LHCN-M2 (cell line): ENCODE measurements around the gene KIRREL3. TPM values are rescaled to one million over a fixed set of nuclear protein-coding genes. Genes with fewer than 3 reads are reported as not detected.
A peak's percentile ranks its signal among the peaks of the same experiment; 100 is the strongest.

ENCODE experiments used
- DNase-seq: peaks from one replicate; pipeline ENCODE4 v3.0.0-alpha.2; 2012; ENCODE audit warnings: low read depth
- total RNA-seq: library from RNA; depleted of rRNA; stranded (reverse); fragments of >200 nt; gene quantifications from 2 replicates; pipeline ENCODE4 v1.2.3, GENCODE V29; 2014

The KIRREL3 gene
- total RNA-seq, 1 experiment from 2014 or later: 2.1 TPM

DNA sequence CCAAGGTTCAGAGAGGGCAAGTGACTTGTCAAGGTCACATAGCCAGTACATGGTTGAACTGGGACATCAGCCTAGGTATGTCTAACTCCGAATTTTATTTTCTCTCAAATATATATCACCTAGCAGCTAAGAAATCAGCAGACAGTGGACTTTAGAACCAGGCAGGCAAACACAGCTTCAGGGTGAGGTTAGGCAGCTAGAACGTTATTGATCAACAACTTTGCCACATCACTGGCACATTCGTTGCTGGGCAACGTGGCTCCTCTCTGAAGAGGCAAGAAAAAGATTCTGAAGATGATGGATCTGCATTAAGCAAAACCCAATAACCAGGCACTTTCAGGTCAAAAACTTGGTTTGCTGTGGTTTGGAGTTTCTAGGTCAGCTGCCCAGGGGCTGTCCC is 258.0 kb downstream of the KIRREL3 start:
- no peak for DNase-seq

DNA sequence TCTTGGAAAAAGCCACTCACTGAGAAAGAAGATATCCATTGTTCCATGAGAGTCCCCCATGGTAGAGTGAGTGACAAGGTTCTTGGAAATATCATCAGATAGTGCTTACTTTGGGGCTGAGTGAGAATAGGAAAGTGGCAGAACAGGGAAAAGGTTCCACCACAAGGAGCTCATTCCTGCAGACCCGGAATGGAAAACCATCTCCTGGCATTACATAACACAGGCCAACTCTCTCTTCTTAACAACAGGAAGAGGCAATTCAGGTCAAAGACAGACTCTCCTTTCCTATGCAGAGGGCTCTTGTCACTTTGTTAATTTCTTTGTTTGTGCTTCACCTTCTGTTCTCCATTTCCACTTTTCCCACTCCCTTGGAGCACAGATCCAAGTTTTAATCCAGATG is 259.7 kb downstream of the KIRREL3 start:
- DNase-seq: no peak

GRCh38 chr11:126739499-126740145 is 260.9 kb downstream of the KIRREL3 start:
- no peak for DNase-seq

DNA sequence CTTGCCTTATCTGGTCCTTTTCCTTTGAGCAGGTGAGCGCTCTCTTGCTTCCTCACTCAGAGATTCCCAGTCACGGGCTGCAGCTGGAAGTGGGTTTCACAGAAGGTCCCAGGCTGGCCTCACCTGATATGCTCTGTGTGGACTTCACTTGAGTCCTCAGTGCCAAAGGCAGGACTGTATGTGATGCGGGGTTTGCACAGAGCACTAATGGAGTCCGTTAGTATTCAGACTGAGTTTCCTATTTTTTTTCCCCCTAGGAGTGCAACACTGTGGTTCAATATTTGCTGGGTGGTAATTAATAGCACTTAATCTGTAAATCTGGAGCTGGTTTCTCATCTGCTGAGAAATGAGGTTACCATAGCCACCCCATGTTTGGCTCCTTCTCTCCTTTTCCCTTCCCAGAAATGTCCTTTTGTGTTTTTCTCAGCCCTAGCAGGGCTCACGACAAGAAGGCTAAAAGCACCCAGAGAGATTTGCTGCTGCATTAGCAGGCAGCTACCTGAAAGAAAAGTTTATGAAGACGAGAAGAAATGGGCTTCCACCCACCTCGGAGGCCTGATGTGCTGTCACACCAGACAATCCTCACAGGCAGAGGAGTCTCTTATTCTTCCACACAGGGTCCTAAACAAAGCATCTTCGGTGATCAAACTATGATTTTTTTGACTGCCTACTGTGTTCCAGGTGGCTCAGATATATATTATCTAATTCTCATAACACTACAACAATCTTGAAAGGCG is 262.1 kb downstream of the KIRREL3 start:
- no peak for DNase-seq

- DNase-seq: no peak
Observed at GRCh38 chr11:126736682-126737572, 263.6 kb downstream of the KIRREL3 start.

DNA sequence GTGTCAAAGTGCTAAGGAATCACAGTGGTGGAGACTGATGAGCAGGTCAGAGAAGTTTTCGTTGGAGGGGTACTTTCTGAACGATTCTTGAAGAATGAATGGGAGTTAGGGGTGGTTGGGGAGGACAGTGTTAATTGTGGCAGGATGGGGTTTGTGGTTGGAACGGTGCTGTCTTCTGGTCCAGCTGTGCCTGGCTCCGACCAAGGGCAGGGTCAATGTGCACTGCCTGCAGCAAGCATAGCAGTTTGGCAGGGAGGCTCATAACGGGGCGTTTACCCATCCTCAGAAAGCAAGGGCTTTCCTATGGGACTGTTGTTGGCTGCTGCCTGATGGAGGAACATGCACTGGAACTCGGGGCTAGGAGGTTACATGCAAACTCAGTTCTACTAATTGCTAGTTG is 265.8 kb downstream of the KIRREL3 start:
- no peak for DNase-seq

GRCh38 chr11:126733685-126734084 is 266.9 kb downstream of the KIRREL3 start:
- peak; percentile 36 for DNase-seq

DNA sequence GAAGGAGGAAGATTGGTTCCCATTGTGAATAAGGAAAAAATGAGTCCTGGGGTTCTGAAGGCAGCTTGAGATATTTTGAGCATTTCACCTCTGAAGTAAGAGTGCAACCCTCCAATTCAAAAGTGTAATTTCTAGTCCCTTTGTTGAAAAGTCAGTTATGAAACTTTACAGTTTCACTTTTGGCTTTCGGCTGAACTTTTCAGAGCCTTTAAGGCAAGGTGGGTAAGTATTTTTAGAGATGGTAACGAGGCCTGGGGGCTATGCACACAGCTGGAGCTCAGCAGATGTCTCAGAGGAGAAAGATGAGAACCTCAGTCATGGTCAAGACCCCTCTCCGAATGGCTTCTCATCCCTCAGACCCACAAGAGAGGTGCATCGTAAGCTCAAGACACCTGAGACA is 267.6 kb downstream of the KIRREL3 start:
- no peak for DNase-seq

GRCh38 chr11:126731576-126732142 is 268.9 kb downstream of the KIRREL3 start:
- no peak for DNase-seq

GRCh38 chr11:126727381-126727780 is 273.2 kb downstream of the KIRREL3 start:
- DNase-seq: no peak

DNA sequence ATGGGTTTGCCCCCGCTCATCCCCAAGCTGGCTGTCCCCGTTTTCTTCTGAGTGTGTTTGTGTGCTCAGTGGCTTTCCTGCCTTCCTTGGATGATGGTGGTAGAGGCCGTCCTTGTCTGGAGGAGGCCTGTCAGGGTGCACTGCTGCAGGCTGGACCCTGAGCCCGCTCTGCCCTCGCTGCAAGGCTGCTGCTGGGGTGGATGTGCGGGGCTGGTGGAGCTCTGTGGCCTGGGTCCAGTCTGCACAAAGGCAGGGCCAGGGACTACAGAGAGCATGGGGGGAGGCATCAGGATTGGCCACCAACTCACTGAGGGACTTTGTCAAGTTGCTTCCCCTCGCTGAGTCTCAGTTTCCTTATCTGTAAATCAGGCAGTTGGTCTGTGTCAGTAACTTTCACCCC is 275.0 kb downstream of the KIRREL3 start:
- no peak for DNase-seq

DNA sequence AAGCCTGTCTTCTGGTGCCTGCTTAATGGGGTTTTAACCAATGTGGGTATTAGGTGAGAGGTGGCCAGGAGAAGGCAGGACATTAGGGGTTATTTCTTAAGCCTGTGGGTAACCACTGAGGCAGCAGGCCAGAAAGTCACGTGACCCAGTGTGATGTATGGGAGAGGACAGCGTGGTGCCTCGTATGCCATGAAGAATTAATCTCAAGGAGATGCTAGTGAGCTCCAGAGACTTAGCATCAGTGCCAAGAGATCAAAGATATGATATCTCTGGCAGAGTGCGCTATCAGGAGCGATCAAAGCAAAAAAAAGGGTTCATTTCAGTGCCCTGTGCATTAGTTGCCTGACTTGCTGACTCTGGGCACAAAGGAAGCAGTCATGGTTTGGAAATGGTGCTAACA is 275.5 kb downstream of the KIRREL3 start:
- no peak for DNase-seq

- DNase-seq: no peak
Observed at GRCh38 chr11:126723665-126724045, 276.9 kb downstream of the KIRREL3 start.

DNA sequence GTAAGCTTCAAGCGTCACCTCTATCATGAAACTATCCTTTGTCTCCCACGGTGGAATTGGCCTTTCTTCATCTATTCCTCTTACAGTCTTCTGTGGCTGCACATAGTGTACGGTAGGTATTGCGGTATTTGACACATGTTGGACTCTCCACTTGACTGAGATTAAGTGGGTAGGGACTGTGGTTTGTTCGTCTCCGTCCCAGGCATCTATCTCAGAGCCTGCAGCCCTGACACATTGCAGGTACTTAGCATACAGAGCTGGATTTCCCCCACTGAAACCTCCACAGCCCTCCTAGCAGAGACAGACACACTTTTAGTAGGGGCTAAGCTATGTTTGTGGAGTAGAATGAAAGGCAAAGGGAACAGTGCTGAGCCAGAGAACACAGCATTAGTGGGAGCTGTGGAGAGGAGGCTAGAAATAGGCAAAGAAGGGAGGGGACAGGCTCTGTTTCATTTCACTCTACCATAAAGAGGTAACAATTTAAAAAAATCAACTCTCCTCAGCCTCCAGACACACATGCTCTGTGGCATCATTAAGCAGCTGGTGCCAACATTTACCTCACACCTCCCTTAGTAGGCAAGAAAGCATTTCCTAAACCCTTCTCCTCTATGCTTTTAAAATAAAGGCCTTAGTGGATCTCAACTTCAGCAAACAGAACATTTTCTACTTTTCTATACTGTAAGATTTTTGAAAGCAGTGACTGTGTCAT is 277.5 kb downstream of the KIRREL3 start:
- no peak for DNase-seq

- DNase-seq: no peak
Observed at GRCh38 chr11:126722006-126722736, 278.4 kb downstream of the KIRREL3 start.

GRCh38 chr11:126720539-126721235 is 279.9 kb downstream of the KIRREL3 start:
- no peak for DNase-seq

- no peak for DNase-seq
Observed at GRCh38 chr11:126719740-126720139, 280.8 kb downstream of the KIRREL3 start.

- peak; percentile 31 for DNase-seq
Observed at GRCh38 chr11:126718276-126718675, 282.3 kb downstream of the KIRREL3 start.

DNA sequence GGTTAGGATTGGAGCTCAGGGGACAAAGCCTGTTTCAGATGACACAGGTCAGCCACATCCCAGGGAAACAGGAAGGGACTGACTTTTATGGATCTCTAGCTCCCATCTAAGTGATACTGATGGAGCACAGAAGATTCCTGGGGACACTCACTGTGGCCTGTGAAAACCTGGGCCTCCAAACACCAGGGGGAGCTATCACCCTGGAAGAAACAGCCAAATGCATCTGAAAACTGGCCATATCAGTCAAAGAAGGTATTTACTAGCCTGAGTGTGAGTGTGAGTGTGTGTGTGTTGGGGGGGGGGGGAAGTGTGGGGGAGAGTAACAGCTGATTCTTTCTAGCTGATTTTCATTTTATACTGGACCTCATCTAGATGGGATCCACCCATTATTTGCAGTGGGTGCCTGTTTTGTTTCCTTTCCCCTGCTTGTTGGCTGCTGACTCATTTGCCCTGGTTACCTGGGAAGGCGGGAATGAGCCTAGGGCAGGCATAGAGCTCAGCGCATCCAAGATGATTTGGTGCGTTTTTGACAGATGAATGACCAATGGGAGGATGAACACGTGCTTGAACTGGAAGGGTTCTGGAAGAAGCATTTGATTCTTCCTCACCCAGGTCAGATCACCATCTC is 284.0 kb downstream of the KIRREL3 start:
- DNase-seq: peak; percentile 52

- no peak for DNase-seq
Observed at GRCh38 chr11:126713806-126714205, 286.8 kb downstream of the KIRREL3 start.
